Measurements from ENCODE around the gene RAB3GAP1.

The RAB3GAP1 gene

DNA sequence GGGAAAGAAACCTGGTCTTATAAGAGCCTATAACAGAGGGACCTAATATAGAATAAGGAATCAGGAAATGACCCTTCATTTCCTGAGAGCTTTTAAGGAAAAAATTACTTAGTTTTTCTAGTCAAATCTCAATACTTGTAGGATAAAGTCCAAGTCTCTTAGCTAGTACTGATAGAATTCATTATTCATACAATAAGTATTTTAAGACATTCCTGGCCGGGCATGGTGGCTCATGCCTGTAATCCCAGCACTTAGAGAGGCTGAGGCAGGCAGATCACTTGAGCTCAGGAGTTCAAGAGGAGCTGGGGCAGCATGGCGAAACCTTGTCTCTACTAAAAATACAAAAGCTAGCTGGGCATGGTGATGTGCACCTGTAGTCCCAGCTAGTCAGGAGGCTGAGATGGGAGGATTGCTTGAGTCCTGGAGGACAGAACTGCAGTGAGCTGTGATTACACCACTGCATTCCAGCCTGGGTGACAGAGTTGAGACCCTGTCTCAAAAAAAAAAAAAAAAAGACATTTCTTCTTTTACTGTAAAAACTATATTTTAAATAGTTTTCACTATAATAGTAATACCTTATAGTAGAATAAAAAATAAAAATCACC lies 3.2 kb downstream of the RAB3GAP1 start:
- TF ChIP-seq, protein P1, sequence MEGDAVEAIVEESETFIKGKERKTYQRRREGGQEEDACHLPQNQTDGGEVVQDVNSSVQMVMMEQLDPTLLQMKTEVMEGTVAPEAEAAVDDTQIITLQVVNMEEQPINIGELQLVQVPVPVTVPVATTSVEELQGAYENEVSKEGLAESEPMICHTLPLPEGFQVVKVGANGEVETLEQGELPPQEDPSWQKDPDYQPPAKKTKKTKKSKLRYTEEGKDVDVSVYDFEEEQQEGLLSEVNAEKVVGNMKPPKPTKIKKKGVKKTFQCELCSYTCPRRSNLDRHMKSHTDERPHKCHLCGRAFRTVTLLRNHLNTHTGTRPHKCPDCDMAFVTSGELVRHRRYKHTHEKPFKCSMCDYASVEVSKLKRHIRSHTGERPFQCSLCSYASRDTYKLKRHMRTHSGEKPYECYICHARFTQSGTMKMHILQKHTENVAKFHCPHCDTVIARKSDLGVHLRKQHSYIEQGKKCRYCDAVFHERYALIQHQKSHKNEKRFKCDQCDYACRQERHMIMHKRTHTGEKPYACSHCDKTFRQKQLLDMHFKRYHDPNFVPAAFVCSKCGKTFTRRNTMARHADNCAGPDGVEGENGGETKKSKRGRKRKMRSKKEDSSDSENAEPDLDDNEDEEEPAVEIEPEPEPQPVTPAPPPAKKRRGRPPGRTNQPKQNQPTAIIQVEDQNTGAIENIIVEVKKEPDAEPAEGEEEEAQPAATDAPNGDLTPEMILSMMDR (IDR thresholded peaks at IDR 0.05; ENCODE audit: extremely low read depth, missing control alignments): no peak
- no peak for DNase-seq (ENCODE audit: low spot score)

DNA sequence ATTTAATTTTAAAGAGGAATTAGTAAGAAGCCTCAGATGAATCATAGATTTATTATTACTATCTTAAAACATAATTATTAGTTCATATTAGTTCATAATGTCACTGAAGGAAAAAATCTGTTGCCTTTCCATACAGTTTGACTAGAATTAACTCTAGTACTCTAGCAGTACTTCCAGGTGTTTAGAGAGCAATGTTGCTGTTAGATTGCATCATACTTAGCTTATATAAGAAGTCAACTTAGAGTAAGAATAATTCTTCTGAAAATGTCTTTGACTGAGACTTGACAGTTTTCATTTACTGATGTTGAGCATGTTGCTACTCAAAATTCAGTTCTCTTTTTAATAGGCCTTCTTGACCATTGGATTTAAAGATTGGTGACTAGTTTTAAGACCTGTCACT lies 4.7 kb downstream of the RAB3GAP1 start:
- DNase-seq (ENCODE audit: low spot score): no peak

DNA sequence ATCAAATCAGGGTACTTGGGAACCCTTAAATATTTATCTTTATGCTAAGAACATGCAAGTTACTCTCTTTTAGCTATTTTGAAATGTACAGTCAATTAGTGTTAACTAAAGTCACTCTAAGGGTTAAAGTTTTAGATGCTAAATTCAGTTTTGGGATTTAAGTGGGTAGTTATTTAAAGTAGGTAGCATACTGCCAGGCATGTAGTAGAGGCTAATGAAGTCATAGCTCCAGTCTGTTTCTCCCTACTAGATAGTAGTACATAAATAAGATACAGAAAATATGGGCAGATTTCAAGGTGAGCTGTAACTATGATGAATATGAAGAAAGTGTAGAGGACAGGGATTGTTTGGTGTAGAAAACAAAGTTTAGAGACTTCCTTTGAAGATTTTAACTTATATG lies 7.5 kb downstream of the RAB3GAP1 start:
- TF ChIP-seq, protein P1 (IDR thresholded peaks at IDR 0.05; ENCODE audit: extremely low read depth, missing control alignments): no peak
- DNase-seq (ENCODE audit: low spot score): no peak

More for the DNA sequence above, 4.7 kb downstream of the RAB3GAP1 start:
- TF ChIP-seq, protein P1 (IDR thresholded peaks at IDR 0.05; ENCODE audit: extremely low read depth, missing control alignments): no peak

DNA sequence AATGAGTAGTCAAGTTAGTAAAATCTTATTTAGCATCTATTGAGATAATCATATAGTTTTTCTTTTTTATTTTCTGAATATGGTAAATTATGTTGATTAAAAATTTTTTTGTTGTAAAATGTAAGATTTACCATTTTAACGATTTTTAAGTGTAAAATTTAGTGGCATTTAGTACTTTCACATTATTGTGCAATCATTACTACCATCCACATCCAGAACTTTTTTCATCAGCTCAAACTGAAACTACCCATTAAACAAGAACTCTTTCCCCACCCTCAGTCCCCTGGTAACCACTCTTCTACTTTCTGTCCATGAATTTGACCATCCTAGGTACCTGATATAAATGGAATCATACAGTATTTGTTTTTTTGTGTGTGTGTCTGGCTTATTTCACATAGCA lies 11.1 kb downstream of the RAB3GAP1 start:
- no peak for DNase-seq (ENCODE audit: low spot score)
- TF ChIP-seq, protein P1 (IDR thresholded peaks at IDR 0.05; ENCODE audit: extremely low read depth, missing control alignments): no peak

DNA sequence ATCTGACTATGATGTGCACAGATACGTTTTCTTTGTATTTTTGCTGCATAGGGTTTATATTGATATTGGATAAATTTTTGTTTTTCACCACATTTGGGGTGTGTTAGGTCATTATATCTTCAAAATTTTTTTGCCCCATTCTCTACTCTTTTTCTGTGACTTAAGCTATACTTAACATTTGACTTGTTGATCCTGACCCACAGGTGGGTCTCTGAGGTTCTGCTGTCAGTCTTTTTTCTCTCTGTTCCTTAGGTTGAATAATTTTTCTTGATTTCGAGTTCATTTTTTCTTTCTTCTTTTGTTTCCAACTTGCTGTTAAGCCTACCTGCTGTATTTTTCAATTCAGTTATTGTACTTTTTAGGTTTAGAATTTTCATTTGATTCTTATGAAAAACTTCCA lies 12.1 kb downstream of the RAB3GAP1 start:
- DNase-seq (ENCODE audit: low spot score): no peak
- TF ChIP-seq, protein P1 (IDR thresholded peaks at IDR 0.05; ENCODE audit: extremely low read depth, missing control alignments): no peak

DNA sequence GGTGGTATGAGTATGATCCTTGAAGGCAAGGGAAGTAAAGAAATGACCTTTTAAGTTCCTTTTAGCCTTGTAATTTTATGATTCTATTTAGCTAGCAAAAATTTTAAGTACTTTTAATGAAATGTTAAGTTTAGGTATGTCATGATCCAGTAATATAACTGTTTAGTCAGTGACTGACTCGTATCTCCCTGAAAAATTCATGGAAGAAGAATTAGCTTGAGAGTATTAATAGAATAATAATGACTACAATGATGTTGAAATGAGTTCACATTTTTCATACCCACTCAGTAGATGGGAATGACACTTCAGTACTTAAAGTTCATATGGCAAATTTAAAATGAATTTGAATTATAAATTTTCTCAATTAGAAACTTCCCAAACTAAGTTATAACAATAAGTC lies 14.6 kb downstream of the RAB3GAP1 start:
- TF ChIP-seq, protein P1 (IDR thresholded peaks at IDR 0.05; ENCODE audit: extremely low read depth, missing control alignments): no peak
- no peak for DNase-seq (ENCODE audit: low spot score)

DNA sequence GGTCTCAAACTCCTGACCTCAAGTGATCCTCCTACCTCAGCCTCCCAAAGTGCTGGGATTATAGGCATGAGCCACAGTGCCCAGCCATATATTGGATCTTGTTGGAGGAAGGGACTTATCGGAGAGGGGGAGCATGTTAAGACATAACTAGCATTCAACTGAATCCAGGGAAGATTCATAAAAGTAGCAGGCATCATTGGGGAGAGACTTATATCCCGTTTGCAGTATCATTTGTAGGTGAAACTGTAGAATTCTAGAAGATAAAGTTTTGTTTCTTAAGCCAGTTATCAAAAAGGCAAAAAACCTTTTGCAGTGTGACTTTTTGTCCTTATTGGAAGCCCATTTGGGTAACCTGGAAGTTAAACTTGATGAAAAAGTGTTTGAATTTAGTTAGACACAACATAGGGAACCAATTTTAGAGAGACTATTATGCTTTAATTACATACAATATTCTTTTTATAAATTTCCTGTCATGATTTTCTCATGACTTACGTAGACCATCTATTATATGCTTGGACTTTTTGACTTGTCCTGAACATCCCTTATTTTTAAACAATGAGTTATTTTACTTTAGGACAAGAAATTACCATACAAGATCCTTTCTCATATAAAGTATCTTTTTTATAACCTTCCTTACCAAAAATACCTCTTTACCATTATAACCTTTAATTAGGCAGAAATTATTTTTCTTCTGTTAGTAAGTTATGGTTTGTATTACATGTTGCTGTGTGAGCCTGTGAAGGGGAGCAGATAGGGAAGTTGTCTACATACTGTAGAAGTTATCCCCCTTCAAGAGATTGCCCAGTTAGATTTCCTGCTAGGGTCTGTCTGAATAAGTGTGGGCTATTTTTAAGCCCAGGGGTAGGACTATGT lies 20.3 kb downstream of the RAB3GAP1 start:
- no peak for DNase-seq (ENCODE audit: low spot score)
- TF ChIP-seq, protein P1 (IDR thresholded peaks at IDR 0.05; ENCODE audit: extremely low read depth, missing control alignments): no peak
